Activated CD8-positive, alpha-beta memory T cell treated with anti-CD3 and anti-CD28 coated beads, Interleukin-2, amount 50 U/mL, for 24 hours (primary cell): ENCODE results near the gene FJX1.

Source experiments
- DNase-seq: peaks from one replicate; pipeline ENCODE4 v3.0.0-alpha.2; 2020; ENCODE audit errors: extremely low read depth

The FJX1 gene, protein sequence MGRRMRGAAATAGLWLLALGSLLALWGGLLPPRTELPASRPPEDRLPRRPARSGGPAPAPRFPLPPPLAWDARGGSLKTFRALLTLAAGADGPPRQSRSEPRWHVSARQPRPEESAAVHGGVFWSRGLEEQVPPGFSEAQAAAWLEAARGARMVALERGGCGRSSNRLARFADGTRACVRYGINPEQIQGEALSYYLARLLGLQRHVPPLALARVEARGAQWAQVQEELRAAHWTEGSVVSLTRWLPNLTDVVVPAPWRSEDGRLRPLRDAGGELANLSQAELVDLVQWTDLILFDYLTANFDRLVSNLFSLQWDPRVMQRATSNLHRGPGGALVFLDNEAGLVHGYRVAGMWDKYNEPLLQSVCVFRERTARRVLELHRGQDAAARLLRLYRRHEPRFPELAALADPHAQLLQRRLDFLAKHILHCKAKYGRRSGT

DNA sequence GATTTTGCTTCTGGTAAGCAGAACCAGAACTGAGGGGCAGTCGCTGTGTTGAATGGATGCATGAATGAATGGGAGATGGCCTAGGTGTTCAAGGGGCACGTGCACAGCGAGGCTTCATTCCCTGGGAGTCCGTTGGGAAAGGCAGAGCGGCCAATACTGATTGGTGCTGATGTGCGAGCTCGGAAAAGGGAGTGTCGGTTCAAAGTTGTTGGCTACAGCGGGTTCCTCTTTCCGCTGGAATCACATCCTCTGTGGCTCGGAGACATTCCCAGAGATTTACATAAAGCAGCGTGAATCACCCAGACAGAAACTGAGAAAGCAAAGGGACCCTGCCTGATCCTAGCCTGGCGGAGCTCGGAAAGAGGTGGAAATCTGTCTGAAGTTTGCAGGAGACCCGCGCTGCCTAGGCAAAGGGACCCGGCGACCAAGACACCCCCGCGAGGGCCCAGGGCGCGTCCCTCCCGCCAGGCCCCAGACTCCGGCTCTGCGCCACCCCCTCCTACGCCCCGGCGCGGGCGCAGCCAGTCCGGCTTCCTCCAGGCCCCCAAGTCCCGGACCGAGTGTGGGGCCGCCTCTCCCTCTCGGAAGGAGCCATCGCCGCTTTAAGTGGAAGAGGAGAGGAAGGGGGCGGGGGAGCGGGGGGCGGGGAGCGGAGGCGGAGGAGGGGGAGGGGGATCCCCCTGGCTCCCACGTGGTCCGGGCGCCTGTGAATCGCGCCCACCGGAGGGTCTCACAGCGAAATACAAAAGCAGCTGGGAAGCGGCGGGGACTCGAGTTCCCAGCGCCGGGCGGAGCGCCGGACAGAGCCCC, at the start of gene FJX1:
Gene FJX1 (plus strand): TSS at position 774 of the 810 bp plus-strand sequence. CDS start 177 bp downstream, outside the sequence.
- no peak for DNase-seq

DNA sequence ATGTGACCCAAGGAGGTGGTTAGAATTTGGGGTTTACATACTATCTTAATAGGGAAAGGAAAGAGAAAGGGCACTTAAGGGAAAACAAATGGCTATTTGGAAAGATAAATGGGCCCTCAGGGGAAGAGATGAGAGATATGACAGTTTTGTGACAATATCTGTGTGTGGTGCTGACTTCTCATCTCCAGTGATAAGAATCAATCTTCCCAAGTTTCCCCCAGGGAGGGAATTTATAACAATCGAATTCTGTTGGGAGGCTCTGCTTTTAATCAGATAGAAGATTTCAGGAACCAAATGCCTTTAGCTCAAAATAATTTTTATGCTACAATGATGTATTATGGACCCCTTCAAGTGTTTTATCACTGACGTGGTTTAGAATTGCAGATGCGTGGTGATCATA, 46.6 kb upstream of the FJX1 start:
- no peak for DNase-seq

DNA sequence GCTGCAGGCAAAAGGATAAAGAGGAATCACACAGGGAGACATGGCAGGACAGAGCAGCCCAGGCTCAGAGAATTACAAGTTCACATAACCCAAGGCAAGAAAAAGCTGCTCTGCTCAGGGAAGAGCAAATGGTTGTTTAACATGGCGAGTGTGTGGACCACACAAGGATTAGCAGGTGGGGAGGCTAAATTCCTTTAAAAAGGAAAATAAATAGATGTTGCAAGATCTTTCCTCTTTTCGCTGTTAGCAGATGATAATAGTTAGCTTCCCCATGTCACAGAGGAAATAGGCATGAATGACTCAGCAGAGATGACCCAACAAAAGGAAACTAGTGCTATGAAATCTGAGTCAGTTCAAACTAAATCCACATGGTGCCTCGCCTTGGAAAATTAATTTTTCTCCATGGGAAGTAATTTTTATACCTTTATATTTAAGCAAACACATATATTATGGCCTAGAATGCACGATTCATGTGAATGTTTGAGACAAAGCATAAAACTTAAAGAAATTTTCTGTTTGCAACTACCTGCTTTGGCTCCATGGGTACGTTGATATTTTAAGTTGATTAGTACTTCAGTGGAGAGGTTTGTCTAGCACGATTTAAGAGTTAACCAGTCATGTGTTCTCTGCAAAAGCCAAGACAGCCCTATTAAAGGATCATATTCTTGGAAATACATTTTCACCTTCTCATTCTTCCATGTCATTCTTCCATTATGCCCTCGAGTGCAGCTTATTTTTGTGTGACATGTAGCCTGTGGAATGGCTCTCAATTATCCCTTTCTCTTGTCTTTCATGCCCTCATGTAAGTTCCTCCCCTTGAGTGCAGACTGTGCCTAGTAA, 38.5 kb upstream of the FJX1 start:
- DNase-seq: no peak

DNA sequence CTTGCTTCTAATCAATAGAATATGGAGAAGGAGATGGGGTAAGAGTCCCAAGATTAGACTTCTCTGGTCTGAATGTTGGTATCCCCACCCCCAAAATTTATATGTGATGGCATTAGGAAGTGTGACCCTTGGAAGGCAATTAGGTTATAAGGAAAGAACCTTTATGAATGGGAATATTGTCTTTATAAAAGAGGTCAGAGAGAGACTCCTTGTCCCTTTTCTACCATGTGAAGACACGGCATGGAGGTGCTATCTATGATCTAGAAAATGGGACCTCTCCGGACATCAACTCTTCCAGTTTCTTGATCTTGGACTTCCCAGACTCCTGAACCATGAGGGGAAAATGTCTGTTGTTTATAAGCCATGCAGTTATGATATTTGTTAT, 37.9 kb upstream of the FJX1 start:
- DNase-seq: no peak

DNA sequence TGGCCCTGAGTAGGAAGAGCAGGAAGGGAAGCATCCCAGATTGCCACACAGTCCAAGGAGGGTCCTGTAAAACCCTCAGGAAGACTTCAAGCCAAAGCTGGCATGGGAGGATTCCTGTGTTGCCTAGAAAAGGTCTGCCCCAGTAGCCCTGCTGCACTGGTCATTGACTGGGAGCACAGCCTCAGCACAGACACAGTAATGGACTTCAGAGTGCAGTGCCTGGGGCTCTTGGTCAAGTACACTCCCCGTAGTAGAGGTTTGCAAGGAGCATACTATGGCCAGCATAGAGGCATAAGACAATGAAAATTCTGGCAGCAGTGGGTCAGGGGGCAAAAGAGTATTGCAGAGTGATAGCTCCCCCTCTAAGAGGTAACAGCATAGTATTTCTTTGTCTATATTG, 36.2 kb upstream of the FJX1 start:
- DNase-seq: no peak

DNA sequence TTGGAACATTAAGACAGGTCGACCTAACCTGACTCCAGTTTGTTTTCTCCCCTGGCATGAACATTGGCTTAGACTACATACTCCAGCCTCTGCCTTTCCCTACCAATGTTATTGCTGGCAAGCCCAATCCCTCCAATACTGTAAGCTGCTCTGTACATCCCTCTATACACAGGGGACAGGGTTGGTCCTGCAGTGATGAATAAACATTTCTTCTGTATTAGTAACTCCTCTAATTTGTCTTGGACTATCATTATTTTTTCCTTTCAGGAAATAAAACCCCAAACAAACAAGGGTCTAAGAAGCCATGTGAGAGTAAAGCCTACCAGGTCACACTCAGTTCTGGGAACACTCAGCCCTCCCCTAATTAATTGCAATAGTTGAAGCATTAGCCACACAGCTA, 35.1 kb upstream of the FJX1 start:
- DNase-seq: no peak

DNA sequence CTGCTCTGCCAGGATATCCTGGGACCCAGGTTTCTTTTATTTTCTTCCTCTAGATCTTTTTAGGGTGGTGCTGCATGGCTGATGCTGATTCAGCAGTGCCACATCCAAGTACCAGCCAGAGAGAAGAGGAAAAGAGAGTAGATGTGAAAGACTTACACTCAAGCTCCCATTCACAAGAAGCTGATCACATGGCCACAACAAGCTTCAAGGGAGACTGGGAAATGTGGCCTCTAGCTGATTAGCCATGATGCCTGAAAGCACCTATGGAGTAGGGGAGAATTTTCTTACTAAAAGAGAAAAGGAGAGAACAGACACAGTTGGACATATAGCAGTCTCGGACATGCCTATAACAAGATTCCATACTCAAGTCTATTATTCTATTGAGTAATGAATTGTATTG, 34.4 kb upstream of the FJX1 start:
- no peak for DNase-seq

DNA sequence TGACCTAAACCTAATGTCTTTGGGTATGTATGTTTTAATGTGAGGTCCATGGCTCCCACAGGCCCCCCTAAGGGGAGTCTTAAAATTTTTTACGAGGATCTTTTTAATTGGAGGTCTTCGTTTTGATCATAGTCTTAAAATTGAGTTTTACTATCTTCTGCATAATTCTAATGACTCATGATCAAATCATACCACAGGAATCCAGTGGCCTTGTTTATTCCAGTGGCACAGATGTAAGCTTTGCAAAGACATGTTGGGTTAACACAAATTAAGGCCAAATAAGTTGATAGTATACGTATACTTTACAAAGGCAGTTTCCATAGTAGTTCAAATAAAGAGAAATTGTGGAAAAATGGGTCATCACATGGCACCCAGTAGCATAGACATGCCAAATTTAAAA, 33.9 kb upstream of the FJX1 start:
- no peak for DNase-seq

DNA sequence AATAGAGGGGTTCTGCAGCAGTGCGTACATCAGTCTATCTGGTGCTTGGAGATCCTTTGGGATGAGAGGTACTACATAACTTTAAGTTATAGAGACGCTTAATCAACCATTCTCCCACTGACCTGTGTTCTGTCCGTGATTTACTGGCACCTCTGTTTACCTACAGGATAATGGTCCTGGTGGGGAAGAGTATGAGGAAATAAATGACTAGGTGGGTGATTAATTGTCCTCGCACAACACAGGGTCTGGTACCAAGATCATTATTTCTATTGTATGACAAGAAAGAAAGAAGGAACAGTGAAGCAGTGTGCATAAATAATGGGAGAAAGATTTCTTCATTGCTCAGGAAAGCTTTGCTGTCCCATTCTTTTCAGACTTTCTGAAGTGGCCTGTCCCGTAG, 32.8 kb upstream of the FJX1 start:
- no peak for DNase-seq

DNA sequence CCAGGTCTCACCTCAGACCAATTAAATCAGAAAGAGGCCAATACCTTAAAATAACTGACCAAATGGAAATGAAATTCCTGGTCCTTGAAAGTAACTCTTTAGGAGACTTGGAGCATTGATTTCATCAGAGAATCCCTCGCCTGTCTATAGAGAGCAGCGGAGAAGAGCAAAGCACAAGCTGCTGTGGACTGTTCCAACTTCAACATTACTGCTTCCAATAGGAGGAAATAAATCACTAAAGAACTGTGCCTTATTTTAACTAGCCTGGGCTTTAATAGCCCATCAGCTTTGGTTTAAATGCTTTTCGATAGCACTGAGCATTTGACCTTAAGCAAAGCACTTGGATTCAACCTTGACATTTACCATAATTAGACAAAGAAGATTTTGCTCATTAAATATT, 32.0 kb upstream of the FJX1 start:
- DNase-seq: no peak

DNA sequence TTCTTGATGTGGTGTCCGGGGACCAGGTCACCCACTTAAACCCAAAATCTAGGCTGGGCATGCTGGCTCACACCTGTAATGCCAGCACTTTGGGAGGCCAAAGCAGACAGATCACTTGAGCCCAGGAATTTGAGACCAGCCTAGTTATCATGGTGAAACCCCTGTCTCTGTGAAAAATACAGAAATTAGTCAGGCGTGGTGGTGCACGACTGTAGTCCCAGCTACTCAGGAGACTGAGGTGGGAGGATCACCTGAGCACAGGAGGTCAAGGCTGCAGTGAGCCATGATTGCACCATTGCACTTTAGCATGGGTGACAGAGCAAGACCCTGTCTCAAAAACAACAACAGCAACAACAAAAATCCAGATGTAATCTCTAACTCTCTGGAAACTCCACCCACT, 30.3 kb upstream of the FJX1 start:
- DNase-seq: no peak

DNA sequence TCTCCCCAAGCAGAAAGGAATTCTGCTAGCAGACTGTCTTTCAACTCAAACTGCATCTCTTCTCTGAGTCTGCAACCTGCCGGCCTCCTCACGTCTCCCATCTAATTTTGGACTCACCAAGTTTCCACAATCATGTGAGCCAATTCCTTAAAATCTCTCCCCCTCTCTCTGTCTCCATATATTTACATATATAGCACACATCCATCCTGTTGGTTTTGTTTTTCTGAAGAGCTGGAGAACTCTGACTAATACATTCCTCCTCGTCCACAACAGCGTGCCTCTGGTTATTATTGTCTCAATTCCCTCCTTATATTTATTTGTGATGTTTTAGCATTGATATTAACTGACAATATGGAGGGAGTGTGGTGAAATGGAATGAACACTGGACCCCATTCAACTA, 29.6 kb upstream of the FJX1 start:
- DNase-seq: no peak

DNA sequence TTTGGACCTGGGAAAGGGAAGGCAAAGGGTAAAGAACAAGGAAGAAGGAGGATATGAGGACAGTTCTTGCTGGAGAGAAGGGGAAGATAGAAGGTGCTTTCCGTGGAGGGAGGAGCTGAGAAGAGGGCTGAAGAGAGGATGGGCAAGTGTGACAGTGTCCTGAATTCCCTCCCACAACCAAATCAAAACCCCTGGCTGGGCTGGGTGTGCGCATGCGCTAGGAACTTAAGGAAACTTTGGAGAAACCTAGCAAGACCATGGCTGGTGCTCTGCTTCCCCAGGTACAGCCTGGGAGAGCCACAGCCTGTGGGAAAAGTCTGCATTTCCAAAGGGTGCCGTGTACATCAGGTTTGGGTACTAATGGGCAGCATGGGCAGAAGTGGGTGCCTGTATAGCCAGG, 29.0 kb upstream of the FJX1 start:
- no peak for DNase-seq

DNA sequence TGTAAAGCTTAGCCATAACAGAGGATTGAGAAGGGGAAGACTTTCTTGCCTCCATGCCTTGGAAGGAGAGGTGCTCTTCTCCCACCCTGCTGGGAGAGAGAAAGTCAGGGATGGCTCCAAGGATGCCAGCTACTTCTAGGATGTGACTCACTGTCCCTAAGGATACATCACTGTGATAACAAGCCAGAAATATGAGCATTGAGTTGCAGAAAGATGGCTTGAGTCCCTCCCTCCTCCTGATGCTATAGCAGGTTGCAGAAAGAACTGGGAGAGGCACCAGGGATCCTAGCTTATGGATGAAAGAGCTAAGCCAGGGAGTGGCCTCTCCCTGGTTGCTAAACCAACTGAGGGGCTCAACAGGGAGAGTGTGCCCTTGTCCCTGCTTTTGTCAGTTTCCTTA, 27.8 kb upstream of the FJX1 start:
- no peak for DNase-seq

DNA sequence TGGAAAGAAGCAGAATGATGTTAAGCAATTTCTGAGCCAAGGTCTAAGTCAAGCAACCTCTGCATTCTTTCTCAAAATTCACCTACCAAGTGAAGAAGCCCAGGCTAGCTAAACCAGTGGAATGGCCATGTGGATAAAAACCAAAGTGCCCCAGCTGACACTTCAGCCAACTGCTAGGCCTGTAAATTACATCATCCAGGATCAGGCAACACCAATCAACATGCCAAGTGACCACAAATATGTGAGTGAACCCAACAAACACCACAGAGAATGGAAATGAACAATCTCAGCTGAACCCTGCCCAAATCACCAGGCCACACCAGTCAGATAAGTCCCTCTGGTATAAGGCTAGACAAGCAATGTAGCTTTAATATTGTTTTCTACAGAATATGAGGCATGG, 25.1 kb upstream of the FJX1 start:
- DNase-seq: no peak

DNA sequence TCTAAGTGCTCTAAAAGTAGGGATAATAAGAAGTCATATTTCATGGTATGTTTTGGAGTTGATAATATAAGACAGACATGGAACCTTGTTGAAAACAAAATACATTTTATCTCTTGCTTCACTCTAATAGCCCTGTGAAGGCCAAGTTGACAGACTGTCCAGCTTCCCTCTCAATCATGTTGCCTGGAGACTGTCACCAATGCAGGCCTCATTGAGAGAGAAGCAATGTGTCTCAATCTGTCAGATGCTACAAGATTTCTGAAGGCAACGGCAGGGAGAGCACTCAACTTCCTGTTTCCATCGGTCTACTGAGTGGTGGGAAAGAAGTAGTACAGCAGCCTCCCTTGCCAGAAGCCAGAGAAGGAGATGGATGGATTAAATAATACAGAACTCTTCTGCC, 23.6 kb upstream of the FJX1 start:
- no peak for DNase-seq

DNA sequence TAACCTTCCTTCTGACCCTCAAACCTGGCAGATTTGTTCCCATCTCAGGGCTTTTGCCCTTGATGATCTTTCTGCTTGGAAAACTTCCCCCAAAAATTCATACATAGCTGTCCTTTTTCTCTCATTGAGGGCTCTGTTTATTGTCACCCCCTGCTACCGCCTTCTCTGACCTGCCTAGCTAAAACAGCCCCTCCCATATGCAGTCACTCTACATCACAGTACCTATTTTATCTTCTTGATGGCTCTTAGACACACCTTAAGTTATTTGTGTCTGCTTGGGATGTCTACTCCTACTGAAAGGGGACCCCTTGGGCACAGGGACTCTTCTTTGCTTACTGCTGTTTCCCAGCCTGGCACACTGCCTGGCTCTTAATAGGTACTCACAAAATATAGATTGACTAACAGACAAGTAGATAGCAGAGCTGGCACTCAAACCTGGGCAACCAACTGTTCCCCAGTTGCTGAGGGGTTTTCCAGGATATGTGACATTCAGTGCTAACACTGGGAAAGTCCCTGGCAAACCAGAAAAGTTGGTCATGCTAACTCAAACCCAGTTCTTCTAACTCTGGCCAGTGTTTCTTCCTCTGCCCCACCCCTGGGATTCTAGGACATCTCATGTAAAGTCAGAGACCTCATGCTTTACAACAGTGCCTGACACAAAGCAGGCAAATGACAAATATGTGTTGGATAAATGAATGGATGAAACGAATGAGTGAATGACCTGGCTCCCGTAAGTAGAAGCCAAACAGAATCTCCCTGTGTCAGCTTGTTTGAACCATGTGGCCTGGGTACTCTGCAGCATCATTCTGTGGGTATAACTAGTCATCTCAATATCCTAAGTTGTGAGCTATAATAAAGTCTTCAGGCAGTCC, 19.8 kb upstream of the FJX1 start:
- DNase-seq: no peak

DNA sequence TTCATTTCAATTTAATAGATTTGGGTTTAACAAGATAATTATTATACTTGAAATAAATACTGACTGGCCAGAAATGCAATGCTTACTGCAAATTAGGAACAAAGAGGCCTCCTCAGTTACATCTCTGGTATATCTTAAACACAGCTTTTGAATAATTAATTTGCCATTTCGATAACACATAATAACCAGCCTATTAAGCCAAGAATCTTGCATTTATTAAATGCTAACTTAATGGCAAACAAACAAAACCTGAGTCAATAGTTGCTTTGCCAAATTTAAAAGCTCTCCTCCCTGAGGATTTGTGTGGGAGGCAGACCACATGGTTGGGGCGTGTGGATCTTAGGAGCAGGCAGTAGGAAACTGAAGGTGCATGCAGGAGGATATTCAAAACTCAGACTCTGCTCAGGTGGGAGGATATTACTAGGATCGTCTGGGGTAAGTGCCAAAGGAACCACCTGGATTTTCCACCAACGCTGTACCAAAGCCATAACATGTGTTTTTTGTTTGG, 17.9 kb upstream of the FJX1 start:
- no peak for DNase-seq

DNA sequence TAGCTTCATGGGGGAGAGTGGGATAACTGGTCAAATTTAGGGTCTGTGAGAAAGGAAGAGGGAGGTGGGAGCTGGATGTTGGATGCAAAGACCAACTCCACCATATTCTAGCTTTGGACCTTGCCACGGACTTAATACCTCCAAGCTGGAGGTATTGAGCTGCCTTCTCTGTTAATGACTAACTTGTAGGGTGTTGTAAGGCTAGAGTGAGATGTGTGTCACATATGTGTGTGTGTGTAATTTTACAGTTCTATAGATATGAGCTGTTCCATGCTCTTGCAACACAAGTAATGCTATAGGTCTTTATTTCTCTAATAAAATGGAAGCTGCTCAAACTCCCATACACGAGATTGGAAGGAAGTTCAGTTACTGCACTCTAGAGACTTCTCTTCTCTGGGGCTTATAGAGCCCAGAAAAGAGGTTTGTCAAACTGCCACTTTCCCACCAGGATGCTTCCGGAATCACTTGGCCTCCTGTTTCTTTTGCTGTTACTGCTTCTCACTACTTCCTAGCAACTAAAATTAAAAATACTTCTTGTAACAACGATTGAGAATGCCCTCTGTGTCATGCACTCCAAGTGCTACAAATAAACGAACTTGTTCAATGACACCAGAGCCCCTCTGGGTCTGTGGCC, 16.0 kb upstream of the FJX1 start:
- DNase-seq: no peak

DNA sequence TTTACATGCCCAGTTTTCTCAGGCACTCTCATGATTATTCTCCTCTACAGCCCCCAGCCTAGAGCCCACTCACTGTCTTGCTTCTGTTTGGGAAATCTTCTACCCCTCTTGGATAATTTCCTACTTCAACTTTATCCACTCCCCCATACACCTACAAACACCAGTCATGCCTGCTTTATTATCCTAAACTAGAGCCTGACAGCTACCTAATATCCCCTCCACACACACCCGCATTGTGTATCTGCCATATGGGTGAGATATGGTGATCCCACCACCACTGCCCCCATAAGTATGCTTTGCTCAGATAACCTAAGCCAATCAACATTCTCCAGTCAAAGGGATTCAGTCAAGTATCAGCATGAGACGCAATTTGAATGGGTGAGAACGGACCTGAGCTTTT, 15.3 kb upstream of the FJX1 start:
- no peak for DNase-seq

DNA sequence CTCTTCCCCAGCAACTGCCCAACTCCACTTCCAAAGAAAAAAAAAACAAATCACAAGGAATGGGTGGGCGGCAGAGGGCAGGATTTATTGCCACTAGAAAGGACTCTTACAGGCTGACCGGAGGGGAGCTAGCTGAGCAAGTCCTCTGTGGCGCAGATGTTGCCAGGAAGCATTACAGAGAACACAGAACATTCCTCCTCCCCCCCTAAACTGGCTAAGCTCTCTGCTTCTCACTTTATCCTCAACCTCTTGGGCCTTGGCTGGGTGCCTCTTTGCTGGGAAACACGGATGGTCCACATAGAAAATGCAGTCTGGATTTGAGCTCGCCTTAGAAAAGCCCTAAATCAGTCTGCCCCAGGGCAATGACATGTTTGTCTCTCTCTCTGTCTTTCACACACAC, 12.6 kb upstream of the FJX1 start:
- DNase-seq: no peak
